HepG2 (cell line): ENCODE data around the gene IQGAP3. TPM values are rescaled to one million over a fixed set of nuclear protein-coding genes. Genes with fewer than 3 reads are reported as not detected.

Source experiments
- HNRNPLL ChIP-seq: fragments of 200-400 bp; formaldehyde crosslinking; IDR thresholded peaks from 2 replicates; pipeline ENCODE4 v1.6.1; 2017; ENCODE audit warnings: mild to moderate bottlenecking, low read depth, low read length; ENCODE audit not compliant: poor library complexity, severe bottlenecking
- ZBTB1 ChIP-seq: sonication (generic); formaldehyde crosslinking; IDR thresholded peaks from 2 replicates; pipeline ENCODE4 v1.4.0; 2020; ENCODE audit warnings: missing genetic modification reagents, borderline replicate concordance
- ZNF136 ChIP-seq: sonication (generic); formaldehyde crosslinking; IDR thresholded peaks from 2 replicates; pipeline ENCODE4 v1.8.1; 2022; ENCODE audit warnings: low read depth, mild to moderate bottlenecking, moderate library complexity, missing genetic modification reagents
- ZNF550 ChIP-seq: sonication (generic); formaldehyde crosslinking; IDR thresholded peaks from 2 replicates; pipeline ENCODE4 v1.4.0; 2020; ENCODE audit warnings: mild to moderate bottlenecking, missing genetic modification reagents, borderline replicate concordance
- ZNF841 ChIP-seq: sonication (generic); formaldehyde crosslinking; IDR thresholded peaks from 2 replicates; pipeline ENCODE4 v1.8.1; 2023; ENCODE audit warnings: missing genetic modification reagents, borderline replicate concordance
- polyA plus RNA-seq, 8 experiments: library from polyadenylated mRNA; depleted of rRNA in 3 of 8; stranded (reverse) in 7 of 8; unstranded in 1 of 8; fragments of >200 nt; fragmentation: Illumina TruSeq in 4 of 8; extraction: Trizol in 4 of 8; gene quantifications; 2 replicates each; pipeline versions ENCODE4 v1.2.1 to v1.2.3, GENCODE V29; 2011 to 2016; ENCODE audit warnings: low read depth in 4 of 8, missing spikeins in 1 of 8, mixed read lengths in 1 of 8; ENCODE audit not compliant: insufficient read depth in 1 of 8
- total RNA-seq, 5 experiments: library from RNA; depleted of rRNA; stranded (reverse); fragments of >200 nt; fragmentation: Illumina TruSeq; extraction: Trizol; gene quantifications; 2 replicates each; pipeline ENCODE4 v1.2.3, GENCODE V29; 2016; ENCODE audit warnings: low read depth in 1 of 5
- TF ChIP-seq, protein P1 (sequence below), 2 experiments: fragments of 450-650 bp in 1 of 2; sonication (generic) in 1 of 2; formaldehyde crosslinking in 1 of 2; IDR thresholded peaks; 2 replicates each; pipeline versions ENCODE4 v1.6.1 to v1.8.0; 2016 to 2022; ENCODE audit warnings: antibody characterized with exemption in 1 of 2, mild to moderate bottlenecking in 1 of 2, missing genetic modification reagents in 1 of 2
- TF ChIP-seq, protein P2 (sequence below): sonication (generic); formaldehyde crosslinking; IDR thresholded peaks from 2 replicates; pipeline ENCODE4 v1.5.0; 2020; ENCODE audit warnings: missing genetic modification reagents
- TF ChIP-seq, protein P3 (sequence below): sonication (generic); formaldehyde crosslinking; IDR thresholded peaks from 2 replicates; pipeline ENCODE4 v1.9.0; 2021; ENCODE audit warnings: missing genetic modification reagents, borderline replicate concordance
- TF ChIP-seq, protein P4 (sequence below): sonication (generic); formaldehyde crosslinking; IDR thresholded peaks from 2 replicates; pipeline ENCODE4 v1.9.0; 2022; ENCODE audit warnings: low read depth, missing genetic modification reagents

IQGAP3 gene
- total and polyA plus RNA-seq, 2 of the 13 experiments (the other 11 are each of a cell fraction or from before 2014, with no cell fraction given), result 13.5 to 14.1 TPM

DNA sequence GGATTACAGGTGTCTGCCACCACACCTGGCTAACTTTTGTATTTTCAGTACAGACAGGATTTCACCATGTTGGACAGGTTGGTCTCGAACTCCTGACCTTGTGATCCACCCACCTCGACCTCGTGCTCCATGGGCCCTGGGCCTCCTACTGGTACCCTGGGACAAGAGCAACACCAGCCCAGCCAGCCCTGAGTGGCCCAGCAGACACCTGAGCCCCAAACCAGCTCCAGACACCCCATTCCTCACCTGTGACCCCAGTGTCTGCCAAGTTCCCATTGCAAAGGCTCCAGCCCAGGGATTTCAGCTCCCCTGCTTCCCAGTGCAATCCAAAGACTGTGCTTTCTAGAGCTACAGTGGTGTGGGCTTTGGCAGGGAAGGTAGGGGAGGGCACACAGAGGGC lies 86.4 kb downstream of the IQGAP3 start (continued):
- TF ChIP-seq, protein P1, sequence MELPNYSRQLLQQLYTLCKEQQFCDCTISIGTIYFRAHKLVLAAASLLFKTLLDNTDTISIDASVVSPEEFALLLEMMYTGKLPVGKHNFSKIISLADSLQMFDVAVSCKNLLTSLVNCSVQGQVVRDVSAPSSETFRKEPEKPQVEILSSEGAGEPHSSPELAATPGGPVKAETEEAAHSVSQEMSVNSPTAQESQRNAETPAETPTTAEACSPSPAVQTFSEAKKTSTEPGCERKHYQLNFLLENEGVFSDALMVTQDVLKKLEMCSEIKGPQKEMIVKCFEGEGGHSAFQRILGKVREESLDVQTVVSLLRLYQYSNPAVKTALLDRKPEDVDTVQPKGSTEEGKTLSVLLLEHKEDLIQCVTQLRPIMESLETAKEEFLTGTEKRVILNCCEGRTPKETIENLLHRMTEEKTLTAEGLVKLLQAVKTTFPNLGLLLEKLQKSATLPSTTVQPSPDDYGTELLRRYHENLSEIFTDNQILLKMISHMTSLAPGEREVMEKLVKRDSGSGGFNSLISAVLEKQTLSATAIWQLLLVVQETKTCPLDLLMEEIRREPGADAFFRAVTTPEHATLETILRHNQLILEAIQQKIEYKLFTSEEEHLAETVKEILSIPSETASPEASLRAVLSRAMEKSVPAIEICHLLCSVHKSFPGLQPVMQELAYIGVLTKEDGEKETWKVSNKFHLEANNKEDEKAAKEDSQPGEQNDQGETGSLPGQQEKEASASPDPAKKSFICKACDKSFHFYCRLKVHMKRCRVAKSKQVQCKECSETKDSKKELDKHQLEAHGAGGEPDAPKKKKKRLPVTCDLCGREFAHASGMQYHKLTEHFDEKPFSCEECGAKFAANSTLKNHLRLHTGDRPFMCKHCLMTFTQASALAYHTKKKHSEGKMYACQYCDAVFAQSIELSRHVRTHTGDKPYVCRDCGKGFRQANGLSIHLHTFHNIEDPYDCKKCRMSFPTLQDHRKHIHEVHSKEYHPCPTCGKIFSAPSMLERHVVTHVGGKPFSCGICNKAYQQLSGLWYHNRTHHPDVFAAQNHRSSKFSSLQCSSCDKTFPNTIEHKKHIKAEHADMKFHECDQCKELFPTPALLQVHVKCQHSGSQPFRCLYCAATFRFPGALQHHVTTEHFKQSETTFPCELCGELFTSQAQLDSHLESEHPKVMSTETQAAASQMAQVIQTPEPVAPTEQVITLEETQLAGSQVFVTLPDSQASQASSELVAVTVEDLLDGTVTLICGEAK (IDR thresholded peaks at IDR 0.05), result no peak
- TF ChIP-seq, protein P1 (CRISPR knock-in tag; IDR thresholded peaks at IDR 0.05), result no peak
- TF ChIP-seq, protein P2, sequence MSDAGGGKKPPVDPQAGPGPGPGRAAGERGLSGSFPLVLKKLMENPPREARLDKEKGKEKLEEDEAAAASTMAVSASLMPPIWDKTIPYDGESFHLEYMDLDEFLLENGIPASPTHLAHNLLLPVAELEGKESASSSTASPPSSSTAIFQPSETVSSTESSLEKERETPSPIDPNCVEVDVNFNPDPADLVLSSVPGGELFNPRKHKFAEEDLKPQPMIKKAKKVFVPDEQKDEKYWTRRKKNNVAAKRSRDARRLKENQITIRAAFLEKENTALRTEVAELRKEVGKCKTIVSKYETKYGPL (CRISPR knock-in tag), result no peak
- no peak for TF ChIP-seq ZNF550 (CRISPR knock-in tag)
- TF ChIP-seq, protein P3, sequence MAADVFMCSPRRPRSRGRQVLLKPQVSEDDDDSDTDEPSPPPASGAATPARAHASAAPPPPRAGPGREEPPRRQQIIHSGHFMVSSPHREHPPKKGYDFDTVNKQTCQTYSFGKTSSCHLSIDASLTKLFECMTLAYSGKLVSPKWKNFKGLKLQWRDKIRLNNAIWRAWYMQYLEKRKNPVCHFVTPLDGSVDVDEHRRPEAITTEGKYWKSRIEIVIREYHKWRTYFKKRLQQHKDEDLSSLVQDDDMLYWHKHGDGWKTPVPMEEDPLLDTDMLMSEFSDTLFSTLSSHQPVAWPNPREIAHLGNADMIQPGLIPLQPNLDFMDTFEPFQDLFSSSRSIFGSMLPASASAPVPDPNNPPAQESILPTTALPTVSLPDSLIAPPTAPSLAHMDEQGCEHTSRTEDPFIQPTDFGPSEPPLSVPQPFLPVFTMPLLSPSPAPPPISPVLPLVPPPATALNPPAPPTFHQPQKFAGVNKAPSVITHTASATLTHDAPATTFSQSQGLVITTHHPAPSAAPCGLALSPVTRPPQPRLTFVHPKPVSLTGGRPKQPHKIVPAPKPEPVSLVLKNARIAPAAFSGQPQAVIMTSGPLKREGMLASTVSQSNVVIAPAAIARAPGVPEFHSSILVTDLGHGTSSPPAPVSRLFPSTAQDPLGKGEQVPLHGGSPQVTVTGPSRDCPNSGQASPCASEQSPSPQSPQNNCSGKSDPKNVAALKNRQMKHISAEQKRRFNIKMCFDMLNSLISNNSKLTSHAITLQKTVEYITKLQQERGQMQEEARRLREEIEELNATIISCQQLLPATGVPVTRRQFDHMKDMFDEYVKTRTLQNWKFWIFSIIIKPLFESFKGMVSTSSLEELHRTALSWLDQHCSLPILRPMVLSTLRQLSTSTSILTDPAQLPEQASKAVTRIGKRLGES (CRISPR knock-in tag), result no peak
- TF ChIP-seq, protein P4, sequence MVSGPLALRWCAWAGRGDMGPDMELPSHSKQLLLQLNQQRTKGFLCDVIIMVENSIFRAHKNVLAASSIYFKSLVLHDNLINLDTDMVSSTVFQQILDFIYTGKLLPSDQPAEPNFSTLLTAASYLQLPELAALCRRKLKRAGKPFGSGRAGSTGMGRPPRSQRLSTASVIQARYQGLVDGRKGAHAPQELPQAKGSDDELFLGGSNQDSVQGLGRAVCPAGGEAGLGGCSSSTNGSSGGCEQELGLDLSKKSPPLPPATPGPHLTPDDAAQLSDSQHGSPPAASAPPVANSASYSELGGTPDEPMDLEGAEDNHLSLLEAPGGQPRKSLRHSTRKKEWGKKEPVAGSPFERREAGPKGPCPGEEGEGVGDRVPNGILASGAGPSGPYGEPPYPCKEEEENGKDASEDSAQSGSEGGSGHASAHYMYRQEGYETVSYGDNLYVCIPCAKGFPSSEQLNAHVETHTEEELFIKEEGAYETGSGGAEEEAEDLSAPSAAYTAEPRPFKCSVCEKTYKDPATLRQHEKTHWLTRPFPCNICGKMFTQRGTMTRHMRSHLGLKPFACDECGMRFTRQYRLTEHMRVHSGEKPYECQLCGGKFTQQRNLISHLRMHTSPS (CRISPR knock-in tag), result no peak
- TF ChIP-seq ZBTB1 (CRISPR knock-in tag), result no peak
- no peak for TF ChIP-seq ZNF841 (CRISPR knock-in tag)
- no peak for TF ChIP-seq ZNF136
- no peak for TF ChIP-seq HNRNPLL
